Measurements from ENCODE around the gene RBAK.

- TF ChIP-seq EP300 (IDR thresholded peaks at IDR 0.05) (no peak), POLR2AphosphoS5 (IDR thresholded peaks at IDR 0.05) (no peak)
Measured at GRCh38 chr7:5093948-5094347, 48.3 kb downstream of the RBAK start.

Data from suprapubic skin (tissue), 4 donors.